GM19397 (cell line): ENCODE results near the gene IARS1.

Source experiments
- ATAC-seq: cut with Tn5 transposase; IDR thresholded peaks from one replicate; pipeline ENCODE4 v1.9.1; 2021; ENCODE audit warnings: mild to moderate bottlenecking, moderate library complexity; ENCODE audit not compliant: unreplicated experiment

IARS1 gene

DNA sequence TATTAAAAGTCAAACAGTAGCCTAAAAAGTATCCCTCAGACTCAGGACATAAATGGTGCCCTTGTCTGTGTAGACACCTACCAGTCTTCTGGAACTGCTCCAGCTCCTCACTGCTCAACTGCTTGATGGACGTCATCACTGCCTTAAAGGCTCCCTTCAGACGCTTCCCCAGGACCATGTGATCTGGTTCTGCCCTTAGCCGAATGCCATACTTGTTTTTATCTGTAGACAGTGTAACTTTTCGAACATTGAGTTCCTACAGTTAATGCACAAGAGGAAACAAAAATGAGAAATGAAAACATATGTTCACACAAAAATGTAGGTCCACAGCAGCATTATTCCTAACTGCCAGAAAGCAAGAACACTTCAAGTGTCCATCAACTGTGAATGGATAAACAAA is 46.2 kb downstream of the IARS1 start:
- no peak for ATAC-seq

DNA sequence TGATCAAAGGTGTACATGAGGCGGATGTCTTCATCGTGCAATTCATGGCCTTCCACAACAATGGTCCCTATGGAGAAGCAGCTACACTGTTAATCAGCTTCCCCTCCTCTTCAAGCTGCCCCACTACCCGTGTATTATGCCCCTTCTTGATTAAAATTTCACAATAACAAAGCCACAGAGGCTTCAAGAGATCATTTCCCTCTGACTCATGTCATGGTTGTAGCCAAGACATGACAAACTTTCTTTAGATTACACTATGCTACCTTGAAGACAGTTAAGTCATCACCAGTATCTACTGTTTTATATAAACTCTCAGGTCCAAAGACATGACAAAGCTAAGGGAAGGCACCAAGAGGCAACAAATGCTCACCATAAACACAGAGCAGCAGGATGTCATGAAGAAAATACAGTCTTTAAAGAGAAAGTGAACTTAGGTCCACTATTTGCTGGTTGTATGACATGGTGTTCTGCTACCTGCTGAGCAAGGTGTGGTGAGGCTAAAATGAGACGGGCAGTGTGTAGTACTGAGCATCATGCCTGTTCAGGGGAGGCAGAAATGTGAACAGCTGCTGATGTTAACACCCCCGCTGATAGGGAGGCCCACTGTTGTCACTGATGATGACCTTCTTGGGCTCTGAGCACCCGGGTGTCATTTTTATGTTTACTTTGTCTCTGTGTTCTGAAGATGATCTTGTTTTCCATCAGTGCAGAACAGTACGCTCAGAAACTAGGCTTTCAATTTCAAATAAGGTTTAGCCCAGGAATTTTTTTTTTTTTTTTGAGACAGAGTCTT is 48.3 kb downstream of the IARS1 start:
- ATAC-seq: no peak
